H1 (cell line): ENCODE results near the gene FBN2. TPM values are rescaled to one million over a fixed set of nuclear protein-coding genes. Genes with fewer than 3 reads are reported as not detected.

ENCODE experiments used
- CTCF ChIA-PET: fragments of 300-600 bp; sonication (Branson Sonifier 250); formaldehyde crosslinking; loops from one replicate; lab custom pipeline; 2021; ENCODE audit not compliant: partially characterized antibody; lab: Charles Lee
- POLR2A ChIA-PET: fragments of 300-600 bp; sonication (Branson Sonifier 250); formaldehyde crosslinking; loops from one replicate; lab custom pipeline; 2021; ENCODE audit warnings: inconsistent platforms; ENCODE audit not compliant: partially characterized antibody; lab: Charles Lee
- DNase-seq, 2 experiments: peaks; one replicate each; pipeline versions ENCODE4 v3.0.0 to v3.0.0-alpha.2; 2010 to 2022; ENCODE audit warnings: low spot score in 2 of 2, low read depth in 1 of 2, mixed read lengths in 1 of 2
- FAIRE-seq: peaks from 2 replicates; lab custom pipeline; 2011; peaks lifted over from hg19 to GRCh38; lab: Jason Lieb, UNC
- H2AFZ ChIP-seq: 2 replicates; pipeline ENCODE4 v1.8.1; 2012; ENCODE audit warnings: low read length, inconsistent platforms
- H2AK5ac ChIP-seq: 2 replicates; pipeline ENCODE4 v1.6.1; 2013; ENCODE audit warnings: low read depth, low read length
- H2BK120ac ChIP-seq: replicated peaks from 2 replicates; pipeline ENCODE3; 2013; ENCODE audit warnings: low read depth, low read length, inconsistent platforms
- H2BK12ac ChIP-seq: 2 replicates; pipeline ENCODE4 v1.6.1; 2013; ENCODE audit warnings: low read depth, low read length
- H2BK15ac ChIP-seq: 2 replicates; pipeline ENCODE4 v1.6.1; 2013; ENCODE audit warnings: low read length
- H2BK20ac ChIP-seq: 2 replicates; pipeline ENCODE4 v1.6.1; 2013; ENCODE audit warnings: low read length
- H2BK5ac ChIP-seq: 2 replicates; pipeline ENCODE4 v1.6.1; 2013; ENCODE audit warnings: low read depth, low read length
- H3K14ac ChIP-seq: 2 replicates; pipeline ENCODE4 v1.6.1; 2013; ENCODE audit warnings: inconsistent platforms; ENCODE audit not compliant: insufficient read length
- H3K18ac ChIP-seq: 2 replicates; pipeline ENCODE4 v1.6.1; 2013; ENCODE audit warnings: low read length; ENCODE audit errors: extremely low read depth
- H3K23ac ChIP-seq: 2 replicates; pipeline ENCODE4 v1.6.1; 2013; ENCODE audit warnings: inconsistent platforms; ENCODE audit not compliant: insufficient read length
- H3K23me2 ChIP-seq: 2 replicates; pipeline ENCODE4 v1.6.1; 2013; ENCODE audit warnings: low read depth, low read length
- H3K27ac ChIP-seq: 2 replicates; pipeline ENCODE4 v1.6.1; 2011; ENCODE audit warnings: low read depth, low read length, inconsistent platforms
- H3K27me3 ChIP-seq, 4 experiments: replicated peaks in 1 of 4; 1 replicate in 1 of 4; 2 replicates in 3 of 4; pipeline versions ENCODE4 v1.6.1 to v1.8.1; 2011 to 2013; ENCODE audit warnings: low read length in 3 of 4, mild to moderate bottlenecking in 3 of 4, inconsistent platforms in 2 of 4, mixed read lengths in 2 of 4, moderate library complexity in 1 of 4; ENCODE audit not compliant: control insufficient read depth in 3 of 4, insufficient read depth in 3 of 4; ENCODE audit errors: extremely low read depth in 1 of 4
- H3K36me3 ChIP-seq, 4 experiments: 2 replicates each; pipeline versions ENCODE4 v1.6.1 to v1.8.1; 2011 to 2013; ENCODE audit warnings: mild to moderate bottlenecking in 4 of 4, low read length in 3 of 4, moderate library complexity in 2 of 4, control low read depth in 1 of 4, inconsistent platforms in 1 of 4; ENCODE audit not compliant: insufficient read depth in 4 of 4, control insufficient read depth in 2 of 4
- H3K4ac ChIP-seq: replicated peaks from 2 replicates; pipeline ENCODE3; 2013; ENCODE audit warnings: low read length, low read depth, mixed read lengths, inconsistent platforms; ENCODE audit not compliant: insufficient read length
- H3K4me1 ChIP-seq, 4 experiments: replicated peaks in 1 of 4; 1 replicate in 1 of 4; 2 replicates in 3 of 4; pipeline versions ENCODE4 v1.6.1 to v1.8.1; 2011 to 2013; ENCODE audit warnings: low read length in 3 of 4, inconsistent platforms in 2 of 4, mixed read lengths in 1 of 4; ENCODE audit not compliant: insufficient read depth in 4 of 4, control insufficient read depth in 3 of 4
- H3K4me2 ChIP-seq, 2 experiments: 2 replicates each; pipeline versions ENCODE4 v1.6.1 to v1.8.1; 2011 to 2013; ENCODE audit warnings: low read depth in 2 of 2, low read length in 2 of 2, control low read depth in 1 of 2, inconsistent platforms in 1 of 2, mild to moderate bottlenecking in 1 of 2; ENCODE audit not compliant: insufficient read depth in 1 of 2
- H3K4me3 ChIP-seq, 4 experiments: fragments of 200-600, 300-600 bp in 1 of 4; sonication (generic), shearing (Covaris generic), sonication (Bioruptor Twin) in 1 of 4; 2 replicates each; pipeline versions ENCODE4 v1.5.1 to v1.8.1; 2011 to 2016; ENCODE audit warnings: low read length in 4 of 4, low read depth in 3 of 4, control low read depth in 2 of 4, inconsistent platforms in 2 of 4, mild to moderate bottlenecking in 2 of 4, mixed read lengths in 1 of 4, moderate library complexity in 1 of 4; ENCODE audit not compliant: insufficient read depth in 2 of 4; ENCODE audit errors: extremely low read depth in 1 of 4
- H3K56ac ChIP-seq: replicated peaks from 2 replicates; pipeline ENCODE3; 2013; ENCODE audit warnings: low read depth, mild to moderate bottlenecking, mixed read lengths, low read length, inconsistent platforms; ENCODE audit not compliant: insufficient read length
- H3K79me1 ChIP-seq: 2 replicates; pipeline ENCODE4 v1.6.1; 2013; ENCODE audit warnings: low read depth, low read length, control low read depth
- H3K79me2 ChIP-seq, 2 experiments: 2 replicates each; pipeline versions ENCODE4 v1.6.1 to v1.8.1; 2012 to 2013; ENCODE audit warnings: low read length in 2 of 2, mild to moderate bottlenecking in 2 of 2, inconsistent platforms in 1 of 2; ENCODE audit not compliant: insufficient read depth in 2 of 2, control insufficient read depth in 1 of 2
- H3K9ac ChIP-seq, 4 experiments: replicated peaks in 1 of 4; 1 replicate in 1 of 4; 2 replicates in 3 of 4; pipeline versions ENCODE4 v1.6.1 to v1.8.1; 2011 to 2013; ENCODE audit warnings: low read depth in 3 of 4, low read length in 3 of 4, control low read depth in 2 of 4, mild to moderate bottlenecking in 2 of 4, moderate library complexity in 2 of 4, inconsistent platforms in 1 of 4; ENCODE audit errors: extremely low read depth in 1 of 4
- H3K9me3 ChIP-seq, 2 experiments: 2 replicates each; pipeline versions ENCODE4 v1.6.1 to v1.8.1; 2012 to 2013; ENCODE audit warnings: mild to moderate bottlenecking in 2 of 2, moderate library complexity in 2 of 2, control low read depth in 1 of 2, inconsistent platforms in 1 of 2, low read depth in 1 of 2, low read length in 1 of 2, mixed read lengths in 1 of 2; ENCODE audit not compliant: insufficient read depth in 2 of 2
- H4K20me1 ChIP-seq, 2 experiments: replicated peaks in 1 of 2; 2 replicates each; pipeline versions ENCODE3 to v1.8.1; 2011 to 2013; ENCODE audit warnings: inconsistent platforms in 2 of 2, low read length in 2 of 2, mild to moderate bottlenecking in 1 of 2; ENCODE audit not compliant: insufficient read depth in 2 of 2, control insufficient read depth in 1 of 2
- H4K5ac ChIP-seq: 2 replicates; pipeline ENCODE4 v1.6.1; 2013; ENCODE audit warnings: low read length, low read depth, mixed read lengths, inconsistent platforms; ENCODE audit not compliant: insufficient read length
- H4K8ac ChIP-seq: 2 replicates; pipeline ENCODE4 v1.8.0; 2013; ENCODE audit warnings: mild to moderate bottlenecking, moderate library complexity, low read length, inconsistent platforms; ENCODE audit not compliant: insufficient read depth; ENCODE audit errors: extremely low read depth
- H4K91ac ChIP-seq: replicated peaks from 2 replicates; pipeline ENCODE3; 2013; ENCODE audit warnings: low read length, mixed read lengths, inconsistent platforms; ENCODE audit not compliant: insufficient read length
- CHD2 ChIP-seq: IDR thresholded peaks from 2 replicates; pipeline ENCODE4 v1.6.1; 2012; ENCODE audit warnings: low read length, improper control_type of control experiment
- E2F6 ChIP-seq: IDR thresholded peaks from 2 replicates; pipeline ENCODE4 v1.6.1; 2012; ENCODE audit warnings: inconsistent platforms
- HDAC2 ChIP-seq, 2 experiments: fragments of 300-600 bp in 1 of 2; sonication (generic) in 1 of 2; IDR thresholded peaks; 2 replicates each; pipeline ENCODE4 v1.6.1; 2011 to 2012; ENCODE audit warnings: low read depth in 2 of 2, low read length in 2 of 2, mild to moderate bottlenecking in 2 of 2, moderate library complexity in 2 of 2, borderline replicate concordance in 1 of 2, inconsistent platforms in 1 of 2
- RAD21 ChIP-seq, 2 experiments: IDR thresholded peaks in 1 of 2; conservative IDR thresholded peaks in 1 of 2; 2 replicates each; pipeline ENCODE4 v1.6.1; 2011; ENCODE audit warnings: low read depth in 2 of 2, low read length in 2 of 2, improper control_type of control experiment in 1 of 2, inconsistent platforms in 1 of 2, mild to moderate bottlenecking in 1 of 2, moderate library complexity in 1 of 2
- SP4 ChIP-seq: IDR thresholded peaks from 2 replicates; pipeline ENCODE4 v1.6.1; 2012; ENCODE audit warnings: low read length, inconsistent platforms
- TAF7 ChIP-seq: optimal IDR thresholded peaks from 2 replicates; pipeline ENCODE3; 2011; ENCODE audit warnings: low read depth, mild to moderate bottlenecking, inconsistent platforms, low read length, moderate library complexity, borderline replicate concordance
- WGBS, 2 experiments: shearing (Covaris generic) in 1 of 2; methylation state at CpG; one replicate each; pipeline versions ENCODE4 v1.1.6 to v1.1.7; 2013 to 2015; ENCODE audit warnings: low lambda C conversion rate in 2 of 2, mixed read lengths in 2 of 2, inconsistent platforms in 1 of 2, low coverage in 1 of 2, missing lambda C conversion rate in 1 of 2; ENCODE audit not compliant: insufficient replicate concordance in 2 of 2, insufficient coverage in 1 of 2, insufficient read length in 1 of 2; ENCODE audit errors: extremely low coverage in 1 of 2, missing lambda C conversion rate in 1 of 2; 5-methylcytosine and 5-hydroxymethylcytosine counted together
- polyA plus RNA-seq, 7 experiments: library from polyadenylated mRNA; depleted of rRNA in 3 of 7; stranded (reverse) in 5 of 7; unstranded in 2 of 7; fragments of >200 nt in 5 of 7; fragments of 200-250 nt in 2 of 7; gene quantifications; 1 replicate in 5 of 7; 2 replicates in 1 of 7; 4 replicates in 1 of 7; pipeline versions ENCODE4 v1.2.1 to v1.2.3, GENCODE V29; 2011 to 2013; ENCODE audit warnings: missing spikeins in 2 of 7, mixed read lengths in 2 of 7
- total RNA-seq: library from RNA; stranded (reverse); fragmentation: NEBNext Ultra II Directional; extraction: Animal tissue kit (Norgen Biotek cat#: 25700); gene quantifications from 2 replicates; pipeline ENCODE4 v1.2.1, GENCODE V29; 2021

Gene FBN2
- total and polyA plus RNA-seq, 2 of the 8 experiments (the other 6 are each of a cell fraction or from before 2014, with no cell fraction given) = 14.1 to 16.3 TPM

DNA sequence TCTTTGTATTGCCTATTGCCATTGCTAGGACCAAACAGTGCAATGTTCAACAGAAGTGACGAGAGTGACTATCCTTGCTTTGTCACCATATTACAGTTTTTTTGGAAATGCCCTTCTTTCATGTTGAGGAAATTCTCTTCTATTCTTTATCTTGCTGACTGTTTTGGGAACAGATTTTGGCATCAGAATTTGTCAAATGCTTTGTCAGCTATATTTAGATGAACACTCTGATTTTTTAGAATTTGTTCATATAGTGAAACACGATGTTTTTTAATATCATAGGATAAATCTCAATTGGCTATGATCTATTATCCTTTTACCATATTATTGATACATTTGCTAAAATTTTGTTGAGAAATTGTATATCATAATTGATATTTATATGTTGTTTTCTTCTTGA lies 31.4 kb downstream of the FBN2 start:
- H3K4me2 ChIP-seq = no peak overlapping the region
- no peak overlapping the region for H2BK12ac ChIP-seq
- no peak overlapping the region for H3K9ac ChIP-seq
- H3K23ac ChIP-seq = no peak overlapping the region
- WGBS, 2 experiments = 90% methylated on average over 2 of the region's 2 CpGs; no CpG with 5 or more reads in 1 of the 2 experiments
- H4K91ac ChIP-seq = no peak overlapping the region
- no peak overlapping the region for H2BK5ac ChIP-seq
- H3K79me1 ChIP-seq = no peaks in the 10 kb centered on the region
- H3K79me2 ChIP-seq = no peaks in the 10 kb centered on the region
- H3K18ac ChIP-seq = no peak overlapping the region
- no peak overlapping the region for H3K14ac ChIP-seq
- no peak for FAIRE-seq
- H3K4me3 ChIP-seq = no peak overlapping the region
- TF ChIP-seq RAD21 (IDR thresholded peaks at IDR 0.05 in 1 of 2, conservative IDR thresholded peaks at IDR 0.05 in 1 of 2; ENCODE audit: low read depth in 2 of 2, low read length in 2 of 2) = no peak
- TF ChIP-seq E2F6 = no peak
- no peak for TF ChIP-seq CHD2
- TF ChIP-seq TAF7 = no peak
- TF ChIP-seq SP4 = no peak
- TF ChIP-seq HDAC2 (IDR thresholded peaks at IDR 0.05; ENCODE audit: borderline replicate concordance in 1 of 2, low read depth in 2 of 2, low read length in 2 of 2) = no peak
- TF ChIP-seq, all 59 proteins: peak for 0
- POLR2A ChIA-PET = no interaction called here
- Histone ChIP-seq H4K5ac (no peak overlapping the region), H3K27me3 (no peaks in the 10 kb centered on the region), H3K9me3 (peaks cover 8 to 17% of the 10 kb centered on the region in 2 experiments), H3K27ac (no peak overlapping the region), H4K8ac (no peak overlapping the region), H2AK5ac (no peak overlapping the region), H3K36me3 (peaks cover 0 to 14% (median 0%) of the 10 kb centered on the region in 4 experiments; a peak in 4 of 8 replicates), H2BK15ac (no peak overlapping the region), H2BK120ac (no peak overlapping the region), H4K20me1 (no peaks in the 10 kb centered on the region), H2AFZ (no peak overlapping the region), H2BK20ac (no peak overlapping the region), H3K4me1 (no peaks in the 10 kb centered on the region), H3K4ac (no peak overlapping the region), H3K56ac (no peak overlapping the region), H3K23me2 (no peaks in the 10 kb centered on the region)
- CTCF ChIA-PET = interaction anchor here (1.1 kb wide), 1 partner anchor 15 kb away, joined by 3 read pairs; no protein-coding TSS in a partner anchor
- no peak for DNase-seq
